Testis (tissue), 3 donors: ENCODE results near the gene TLR2. TPM values are rescaled to one million over a fixed set of nuclear protein-coding genes. Genes with fewer than 3 reads are reported as not detected.

Experiments
- DNase-seq: peaks from one replicate; pipeline ENCODE4 v3.0.0-alpha.2; 2019
- H3K27ac ChIP-seq, 2 donors: fragments of 200-600 bp; sonication (generic); one replicate each; pipeline ENCODE4 v1.5.1; 2019
- H3K27me3 ChIP-seq: fragments of 200-600 bp; sonication (generic); one replicate; pipeline ENCODE4 v1.5.1; 2019
- H3K36me3 ChIP-seq: fragments of 200-600 bp; sonication (generic); one replicate; pipeline ENCODE4 v1.5.1; 2017; ENCODE audit warnings: low read depth; ENCODE audit errors: missing control alignments
- H3K4me1 ChIP-seq: fragments of 200-600 bp; sonication (generic); one replicate; pipeline ENCODE4 v1.5.1; 2019
- H3K4me3 ChIP-seq, 2 donors: fragments of 200-600 bp; sonication (generic); one replicate each; pipeline ENCODE4 v1.5.1; 2017 to 2019
- H3K9me3 ChIP-seq: fragments of 200-600 bp; sonication (generic); one replicate; pipeline ENCODE4 v1.5.1; 2017
- POLR2A ChIP-seq: fragments of 450-650 bp; IDR thresholded peaks from one replicate; pipeline ENCODE4 v1.6.1; 2017; ENCODE audit warnings: antibody characterized with exemption, mild to moderate bottlenecking, moderate library complexity
- WGBS, 2 donors: methylation state at CpG; one replicate each; pipeline ENCODE4 v1.1.5; 2018; 5-methylcytosine and 5-hydroxymethylcytosine counted together
- intact Hi-C: fragments of 100-400 bp; cut with DNase I; formaldehyde crosslinking; loops from one replicate; pipeline ENCODE4 v1.15.1; 2023; ENCODE audit warnings: low total_unique reads
- polyA plus RNA-seq: library from polyadenylated mRNA; stranded (reverse); fragments of 350-450 nt; fragmentation: Illumina TruSeq; extraction: RNeasy Lipid Tissue Mini Kit (QIAGEN cat#74804); gene quantifications from one replicate; pipeline ENCODE4 v1.2.3, GENCODE V29; 2014; ENCODE audit warnings: low read depth, low replicate concordance; ENCODE audit not compliant: insufficient read depth
- total RNA-seq, 2 donors: library from RNA; depleted of rRNA; stranded (reverse); fragments of >200 nt; gene quantifications; one replicate each; pipeline ENCODE4 v1.2.3, GENCODE V29; 2016
- TF ChIP-seq, protein P1 (sequence below), 3 experiments: fragments of 450-650 bp in 2 of 3; fragments of 200-600 bp in 1 of 3; sonication (generic) in 1 of 3; IDR thresholded peaks; one replicate each; pipeline ENCODE4 v1.5.1; 2016 to 2019; ENCODE audit warnings: antibody characterized with exemption in 3 of 3, mild to moderate bottlenecking in 2 of 3, moderate library complexity in 1 of 3

The TLR2 gene
- total and polyA plus RNA-seq, 3 donors from 2014 or later = 5.4 to 12.0 (median 8.7) TPM

DNA sequence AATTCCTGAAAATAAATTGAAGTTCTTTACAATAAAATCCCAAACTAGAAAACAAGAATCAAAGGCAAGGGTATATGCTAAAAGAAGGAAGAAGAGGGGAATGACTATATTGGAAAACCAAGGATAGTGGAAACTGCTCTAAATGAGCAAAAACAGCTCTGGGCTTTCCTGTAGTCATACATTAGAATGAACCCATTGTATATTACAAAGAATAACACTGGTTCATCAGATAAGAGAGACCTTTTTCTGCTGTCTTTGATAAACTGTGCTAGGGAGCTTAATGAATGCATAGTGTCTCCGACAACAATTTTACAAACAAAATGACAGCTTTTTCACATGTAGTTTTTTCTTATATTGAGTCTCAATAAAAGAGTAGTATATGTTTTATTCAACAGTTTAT, 26.6 kb downstream of the TLR2 start:
- WGBS, 2 donors = 87 to 92% methylated on average over 1 of the region's 1 CpG

DNA sequence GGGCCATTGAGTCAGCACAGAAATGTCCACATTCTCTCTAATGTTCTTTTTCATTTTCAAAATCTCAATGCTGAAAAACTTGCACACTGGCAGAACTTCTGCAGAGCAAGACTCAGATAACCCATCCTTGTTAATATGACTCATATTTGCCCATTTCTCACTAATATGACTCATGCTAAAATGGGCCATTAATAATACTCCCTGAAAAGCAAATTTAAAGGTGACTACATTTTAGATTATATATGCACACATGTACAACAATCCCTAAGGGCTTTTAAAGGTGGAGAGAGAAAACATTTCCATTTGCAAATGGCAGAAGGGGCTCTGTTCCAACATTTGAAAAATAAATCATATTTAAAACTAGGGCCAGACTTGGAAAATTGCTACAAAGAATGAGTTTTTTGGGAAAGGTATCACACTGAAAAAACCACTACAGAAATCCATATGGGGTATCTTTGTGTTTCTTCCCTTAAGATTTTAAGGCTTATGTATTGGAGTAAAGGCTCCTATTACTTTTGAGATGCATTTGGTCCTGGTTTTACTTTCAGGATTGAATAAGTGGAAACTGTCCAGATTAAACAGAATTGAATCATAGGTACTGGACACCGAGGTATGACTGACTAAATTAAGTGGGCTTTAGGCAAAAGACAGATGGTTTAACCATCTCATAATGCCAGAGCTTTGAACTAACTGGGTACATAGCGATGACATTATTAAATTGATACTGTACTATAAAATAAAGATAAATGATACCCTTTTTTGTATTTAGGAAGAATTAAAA, 30.0 kb downstream of the TLR2 start:
- DNase-seq = no peak
- Histone ChIP-seq H3K36me3 (no peaks in the 10 kb centered on the region), H3K4me1 (no peaks in the 10 kb centered on the region), H3K9me3 (no peaks in the 10 kb centered on the region), H3K4me3 (no peak overlapping the region), H3K27me3 (no peaks in the 10 kb centered on the region), H3K27ac (no peak overlapping the region)
- intact Hi-C loops = no loop called here
- WGBS, 2 donors = 85 to 88% methylated on average over 2 of the region's 2 CpGs
- TF ChIP-seq, protein P1, sequence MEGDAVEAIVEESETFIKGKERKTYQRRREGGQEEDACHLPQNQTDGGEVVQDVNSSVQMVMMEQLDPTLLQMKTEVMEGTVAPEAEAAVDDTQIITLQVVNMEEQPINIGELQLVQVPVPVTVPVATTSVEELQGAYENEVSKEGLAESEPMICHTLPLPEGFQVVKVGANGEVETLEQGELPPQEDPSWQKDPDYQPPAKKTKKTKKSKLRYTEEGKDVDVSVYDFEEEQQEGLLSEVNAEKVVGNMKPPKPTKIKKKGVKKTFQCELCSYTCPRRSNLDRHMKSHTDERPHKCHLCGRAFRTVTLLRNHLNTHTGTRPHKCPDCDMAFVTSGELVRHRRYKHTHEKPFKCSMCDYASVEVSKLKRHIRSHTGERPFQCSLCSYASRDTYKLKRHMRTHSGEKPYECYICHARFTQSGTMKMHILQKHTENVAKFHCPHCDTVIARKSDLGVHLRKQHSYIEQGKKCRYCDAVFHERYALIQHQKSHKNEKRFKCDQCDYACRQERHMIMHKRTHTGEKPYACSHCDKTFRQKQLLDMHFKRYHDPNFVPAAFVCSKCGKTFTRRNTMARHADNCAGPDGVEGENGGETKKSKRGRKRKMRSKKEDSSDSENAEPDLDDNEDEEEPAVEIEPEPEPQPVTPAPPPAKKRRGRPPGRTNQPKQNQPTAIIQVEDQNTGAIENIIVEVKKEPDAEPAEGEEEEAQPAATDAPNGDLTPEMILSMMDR (IDR thresholded peaks at IDR 0.05) = no peak
- TF ChIP-seq POLR2A = no peak

More for the DNA sequence above, 26.6 kb downstream of the TLR2 start:
- H3K27me3 ChIP-seq = no peaks in the 10 kb centered on the region
- no peak overlapping the region for H3K4me3 ChIP-seq
- H3K9me3 ChIP-seq = no peaks in the 10 kb centered on the region
- no peak for TF ChIP-seq POLR2A
- TF ChIP-seq, protein P1 (IDR thresholded peaks at IDR 0.05) = no peak
- H3K4me1 ChIP-seq = no peaks in the 10 kb centered on the region
- intact Hi-C loops = no loop called here
- no peak for DNase-seq
- H3K36me3 ChIP-seq = no peaks in the 10 kb centered on the region
- H3K27ac ChIP-seq = no peak overlapping the region

GRCh38 chr4:153722036-153722435, 38.0 kb downstream of the TLR2 start:
- Histone ChIP-seq H3K9me3 (no peaks in the 10 kb centered on the region), H3K4me1 (no peaks in the 10 kb centered on the region), H3K4me3 (no peak overlapping the region), H3K27me3 (no peaks in the 10 kb centered on the region), H3K27ac (no peak overlapping the region), H3K36me3 (no peaks in the 10 kb centered on the region)
- DNase-seq = no peak
- TF ChIP-seq, protein P1 (IDR thresholded peaks at IDR 0.05) = no peak
- TF ChIP-seq POLR2A = no peak
- 67 to 89% methylated on average over 1 of the region's 1 CpG for WGBS, 2 donors
- intact Hi-C loops = no loop called here

- H3K9me3 ChIP-seq = no peaks in the 10 kb centered on the region
- H3K27ac ChIP-seq = no peak overlapping the region
- TF ChIP-seq, protein P1 (IDR thresholded peaks at IDR 0.05) = no peak
- TF ChIP-seq POLR2A = no peak
- no peak for DNase-seq
- WGBS, 2 donors = 71 to 84% methylated on average over 5 of the region's 5 CpGs
- H3K27me3 ChIP-seq = no peaks in the 10 kb centered on the region
- no peaks in the 10 kb centered on the region for H3K36me3 ChIP-seq
- no peak overlapping the region for H3K4me3 ChIP-seq
- intact Hi-C loops = no loop called here
- H3K4me1 ChIP-seq = no peaks in the 10 kb centered on the region
These were observed 40.5 kb downstream of the TLR2 start for GRCh38 chr4:153724606-153725005.
